NCI-H1694 treated with DMSO at 0.1 percent for 48 hours (cell line): ENCODE measurements around the gene RAD21L1.
"Not testable (repeated sequence)": the region's sequence is repeated elsewhere in the genome, so short reads cannot be mapped to it uniquely, and the experiment has no call there.

Source experiments
- DNase-seq: peaks from one replicate; lab custom pipeline; 2025; lab: John Stamatoyannopoulos, UW

The RAD21L1 gene

GRCh38 chr20:1229541-1229940, 3.7 kb downstream of the RAD21L1 start:
- DNase-seq = no peak

GRCh38 chr20:1232286-1233111, 6.7 kb downstream of the RAD21L1 start:
- DNase-seq = no peak

GRCh38 chr20:1240549-1240948, 14.7 kb downstream of the RAD21L1 start:
- no peak for DNase-seq

GRCh38 chr20:1241456-1241855, 15.6 kb downstream of the RAD21L1 start:
- no peak for DNase-seq

- DNase-seq = no peak
These were observed 16.3 kb downstream of the RAD21L1 start for GRCh38 chr20:1242099-1242498.

- DNase-seq = no peak
These were observed 16.7 kb downstream of the RAD21L1 start for GRCh38 chr20:1242530-1242929.

- DNase-seq = no peak
These were observed 19.7 kb downstream of the RAD21L1 start for GRCh38 chr20:1245578-1245977.

GRCh38 chr20:1247689-1248088, 21.8 kb downstream of the RAD21L1 start:
- no peak for DNase-seq

GRCh38 chr20:1250282-1250681, 24.4 kb downstream of the RAD21L1 start:
- not testable (repeated sequence) for DNase-seq

- no peak for DNase-seq
These were observed 26.6 kb downstream of the RAD21L1 start for GRCh38 chr20:1252416-1252815.

- DNase-seq = no peak
These were observed 28.4 kb downstream of the RAD21L1 start for GRCh38 chr20:1254254-1254653.

- no peak for DNase-seq
These were observed 29.8 kb downstream of the RAD21L1 start for GRCh38 chr20:1255675-1256074.

GRCh38 chr20:1263853-1264252, 38.0 kb downstream of the RAD21L1 start:
- no peak for DNase-seq

- DNase-seq = no peak
These were observed 38.9 kb downstream of the RAD21L1 start for GRCh38 chr20:1264727-1265126.

GRCh38 chr20:1265226-1265915, 39.5 kb downstream of the RAD21L1 start:
- DNase-seq = no peak

- no peak for DNase-seq
These were observed 40.0 kb downstream of the RAD21L1 start for GRCh38 chr20:1265916-1266166.

- DNase-seq = no peak
These were observed 40.5 kb downstream of the RAD21L1 start, which contains the start of gene SNPH for GRCh38 chr20:1266167-1266973. Gene SNPH (plus strand): TSS chr20:1266294. CDS start chr20:1296240, 29,946 bp downstream.

- no peak for DNase-seq
These were observed 41.3 kb downstream of the RAD21L1 start for GRCh38 chr20:1267161-1267560.

- no peak for DNase-seq
These were observed 42.0 kb downstream of the RAD21L1 start for GRCh38 chr20:1267809-1268374.

- DNase-seq = no peak
These were observed 43.4 kb downstream of the RAD21L1 start for GRCh38 chr20:1269235-1269634.

- DNase-seq = no peak
These were observed 44.0 kb downstream of the RAD21L1 start for GRCh38 chr20:1269850-1270249.

- DNase-seq = no peak
These were observed 46.7 kb downstream of the RAD21L1 start for GRCh38 chr20:1272368-1273100.
